GM18505 (cell line): ENCODE results near the gene ZNF470.

Experiments
- ATAC-seq: cut with Tn5 transposase; IDR thresholded peaks from one replicate; pipeline ENCODE4 v1.9.1; 2021; ENCODE audit not compliant: unreplicated experiment
- POLR2A ChIP-seq: IDR thresholded peaks from 4 replicates; pipeline ENCODE4 v1.6.1; 2011; ENCODE audit warnings: borderline replicate concordance; ENCODE audit not compliant: insufficient read depth, insufficient read length; ENCODE audit errors: extremely low read depth

Gene ZNF470

GRCh38 chr19:56577719-56578602 lies 10.7 kb downstream of the ZNF470 start:
- TF ChIP-seq POLR2A = no peak
- no peak for ATAC-seq

- no peak for TF ChIP-seq POLR2A
Measured at GRCh38 chr19:56594446-56594782, 27.1 kb downstream of the ZNF470 start.

GRCh38 chr19:56594783-56595547 lies 27.7 kb downstream of the ZNF470 start, which contains the start of gene ZNF71:
Gene ZNF71 (plus strand): TSS chr19:56595302. CDS start chr19:56601559, 6,257 bp downstream.
- TF ChIP-seq POLR2A = peak; percentile 18
- ATAC-seq = peak; percentile 97

More at GRCh38 chr19:56594446-56594782, 27.1 kb downstream of the ZNF470 start:
- no peak for ATAC-seq

- ATAC-seq = no peak
Measured at GRCh38 chr19:56595548-56595899, 28.3 kb downstream of the ZNF470 start.

GRCh38 chr19:56596676-56597075 lies 29.4 kb downstream of the ZNF470 start:
- ATAC-seq = no peak
- TF ChIP-seq POLR2A = no peak

More at GRCh38 chr19:56595548-56595899, 28.3 kb downstream of the ZNF470 start:
- TF ChIP-seq POLR2A = no peak

- no peak for TF ChIP-seq POLR2A
- ATAC-seq = no peak
Measured at GRCh38 chr19:56597696-56598095, 30.4 kb downstream of the ZNF470 start.

GRCh38 chr19:56601375-56601774 lies 34.1 kb downstream of the ZNF470 start:
- no peak for ATAC-seq

GRCh38 chr19:56603829-56604228 lies 36.6 kb downstream of the ZNF470 start:
- no peak for ATAC-seq
- TF ChIP-seq POLR2A = no peak

More at GRCh38 chr19:56601375-56601774, 34.1 kb downstream of the ZNF470 start:
- TF ChIP-seq POLR2A = no peak

- ATAC-seq = no peak
- TF ChIP-seq POLR2A = no peak
Measured at GRCh38 chr19:56608274-56608964, 41.2 kb downstream of the ZNF470 start.

GRCh38 chr19:56611288-56611687 lies 44.0 kb downstream of the ZNF470 start:
- ATAC-seq = no peak
- no peak for TF ChIP-seq POLR2A

GRCh38 chr19:56612737-56613136 lies 45.5 kb downstream of the ZNF470 start:
- ATAC-seq = no peak

GRCh38 chr19:56613639-56614038 lies 46.4 kb downstream of the ZNF470 start:
- no peak for ATAC-seq
- TF ChIP-seq POLR2A = no peak

More at GRCh38 chr19:56612737-56613136, 45.5 kb downstream of the ZNF470 start:
- TF ChIP-seq POLR2A = no peak

- no peak for ATAC-seq
- no peak for TF ChIP-seq POLR2A
Measured at GRCh38 chr19:56617531-56617930, 50.3 kb downstream of the ZNF470 start.

- no peak for TF ChIP-seq POLR2A
- ATAC-seq = no peak
Measured at GRCh38 chr19:56619121-56619520, 51.9 kb downstream of the ZNF470 start.

- no peak for ATAC-seq
- TF ChIP-seq POLR2A = no peak
Measured at GRCh38 chr19:56622374-56622773, 55.1 kb downstream of the ZNF470 start.
